Heart left ventricle (tissue), 13 donors: ENCODE results near the gene SLC6A3.

Source experiments
- CTCF ChIP-seq, 12 donors: fragments of 200-600 bp; sonication (generic) in 4 of 12; IDR thresholded peaks; one replicate each; pipeline versions ENCODE4 v1.5.0 to v1.8.0; 2018 to 2022; ENCODE audit warnings: antibody characterized with exemption in 12 of 12, mild to moderate bottlenecking in 5 of 12
- POLR2A ChIP-seq, 2 donors: fragments of 450-650 bp; IDR thresholded peaks; one replicate each; pipeline ENCODE4 v1.6.1; 2017; ENCODE audit warnings: antibody characterized with exemption in 2 of 2, mild to moderate bottlenecking in 2 of 2, moderate library complexity in 2 of 2
- donor health status: ischemic (EF 13 %, LVEDD 7.1; RV severe dilation, severe dysfunction).
- donor health status: DM: no; HTN: yes; CAD: no.
- donor health status: DM: no; HTN: no; CAD: no.
- donor health status: ischemic (EF 25% LVEDD 6.9; RV normal size, moderate dysfunction).
- donor health status: ischemic (EF 25% LVEDD 5.7; RV mildly dilated, moderate dysfunction).
- donor health status: ischemic (EF 35%, LVEDD 5.7; RV mildly dilated, moderate dysfunction).
- donor health status: nonischemic (EF 11% LVEDD 7.7; RV severe dilation, severe dysfunction).
- donor health status: DM: yes; HTN: yes; CAD: no.
- donor health status: PGD.
- donor health status: ischemic (EF 29% LVEDD 5.4; RV normal size, mild dysfunction).
- donor health status: nonischemic (EF 23%, LVEDD 6.1; RV moderate dilation, normal function).

DNA sequence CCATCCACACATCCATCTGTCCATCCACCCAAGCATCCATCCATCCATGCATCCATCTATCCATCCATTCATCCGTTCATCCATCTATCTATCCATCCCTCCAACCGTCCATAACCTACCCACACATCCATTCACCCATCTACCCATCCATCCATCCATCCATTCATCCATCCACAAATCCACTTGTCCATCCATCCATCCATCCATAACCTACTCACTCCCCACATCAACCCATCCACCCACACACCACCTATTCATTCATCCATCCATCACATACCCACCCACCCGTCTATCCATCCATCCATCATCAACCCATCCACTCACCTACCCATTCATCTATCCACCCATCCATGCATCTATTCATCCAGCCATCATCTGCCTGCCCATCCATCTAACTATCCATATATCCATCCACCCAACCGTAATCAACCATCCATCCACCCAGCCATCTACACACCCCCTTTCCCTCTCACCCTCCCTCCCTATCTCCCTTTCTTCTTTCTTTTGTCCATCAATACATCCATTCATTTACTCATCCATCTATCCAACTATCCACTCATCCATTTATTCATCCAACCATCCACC lies 56.8 kb downstream of the SLC6A3 start:
- TF ChIP-seq CTCF (IDR thresholded peaks at IDR 0.05) = no peak
- no peak for TF ChIP-seq POLR2A (IDR thresholded peaks at IDR 0.05)
